HG03439 (cell line): ENCODE data around the gene GRIA3.

Experiments used
- ATAC-seq: cut with Tn5 transposase; IDR thresholded peaks from one replicate; pipeline ENCODE4 v1.9.1; 2021; ENCODE audit warnings: mild to moderate bottlenecking, moderate library complexity; ENCODE audit not compliant: unreplicated experiment

GRIA3 gene

GRCh38 chrX:123190096-123190495 lies 6.0 kb downstream of the GRIA3 start:
- ATAC-seq: no peak

GRCh38 chrX:123193101-123193500 lies 9.0 kb downstream of the GRIA3 start:
- ATAC-seq: no peak

GRCh38 chrX:123199338-123199737 lies 15.3 kb downstream of the GRIA3 start:
- no peak for ATAC-seq

- no peak for ATAC-seq
Observed at GRCh38 chrX:123201720-123202119, 17.6 kb downstream of the GRIA3 start.

- ATAC-seq: no peak
Observed at GRCh38 chrX:123202523-123202922, 18.4 kb downstream of the GRIA3 start.

GRCh38 chrX:123203772-123204171 lies 19.7 kb downstream of the GRIA3 start:
- no peak for ATAC-seq

- ATAC-seq: no peak
Observed at GRCh38 chrX:123206176-123206575, 22.1 kb downstream of the GRIA3 start.

- ATAC-seq: no peak
Observed at GRCh38 chrX:123210252-123210651, 26.2 kb downstream of the GRIA3 start.

- no peak for ATAC-seq
Observed at GRCh38 chrX:123215397-123216089, 31.5 kb downstream of the GRIA3 start.

- no peak for ATAC-seq
Observed at GRCh38 chrX:123217077-123217476, 33.0 kb downstream of the GRIA3 start.

GRCh38 chrX:123217728-123218127 lies 33.6 kb downstream of the GRIA3 start:
- no peak for ATAC-seq

- no peak for ATAC-seq
Observed at GRCh38 chrX:123219916-123220315, 35.8 kb downstream of the GRIA3 start.

GRCh38 chrX:123222920-123223319 lies 38.8 kb downstream of the GRIA3 start:
- ATAC-seq: no peak

GRCh38 chrX:123223409-123223808 lies 39.3 kb downstream of the GRIA3 start:
- no peak for ATAC-seq

- peak; percentile 85 for ATAC-seq
Observed at GRCh38 chrX:123223859-123224258, 39.8 kb downstream of the GRIA3 start.

GRCh38 chrX:123230798-123231197 lies 46.7 kb downstream of the GRIA3 start:
- no peak for ATAC-seq

- no peak for ATAC-seq
Observed at GRCh38 chrX:123236859-123237258, 52.8 kb downstream of the GRIA3 start.

GRCh38 chrX:123237271-123237670 lies 53.2 kb downstream of the GRIA3 start:
- no peak for ATAC-seq

- no peak for ATAC-seq
Observed at GRCh38 chrX:123254457-123254856, 70.4 kb downstream of the GRIA3 start.

GRCh38 chrX:123256378-123256777 lies 72.3 kb downstream of the GRIA3 start:
- no peak for ATAC-seq

- ATAC-seq: no peak
Observed at GRCh38 chrX:123260920-123261418, 76.9 kb downstream of the GRIA3 start.

- ATAC-seq: no peak
Observed at GRCh38 chrX:123263270-123263669, 79.2 kb downstream of the GRIA3 start.

- ATAC-seq: no peak
Observed at GRCh38 chrX:123263747-123264146, 79.7 kb downstream of the GRIA3 start.
